Mucosa of rectum (tissue), 2 donors: ENCODE measurements around the gene MS4A14.
A peak's percentile ranks its signal among the peaks of the same experiment; 100 is the strongest.

Experiments used
- H3K27ac ChIP-seq, 2 donors: one replicate each; pipeline ENCODE4 v1.7.0; 2013; ENCODE audit warnings: inconsistent platforms in 2 of 2, low read depth in 2 of 2, low read length in 2 of 2
- H3K27me3 ChIP-seq, 2 donors: one replicate each; pipeline ENCODE4 v1.7.0; 2013; ENCODE audit warnings: low read length in 2 of 2; ENCODE audit not compliant: control insufficient read depth in 2 of 2, insufficient read depth in 2 of 2
- H3K36me3 ChIP-seq, 2 donors: one replicate each; pipeline ENCODE4 v1.7.0; 2013; ENCODE audit warnings: low read length in 2 of 2; ENCODE audit not compliant: control insufficient read depth in 2 of 2, insufficient read depth in 2 of 2
- H3K4me1 ChIP-seq, 2 donors: one replicate each; pipeline ENCODE4 v1.7.0; 2013; ENCODE audit warnings: low read length in 2 of 2, mild to moderate bottlenecking in 1 of 2; ENCODE audit not compliant: control insufficient read depth in 2 of 2, insufficient read depth in 2 of 2
- H3K4me3 ChIP-seq, 2 donors: one replicate each; pipeline ENCODE4 v1.7.0; 2013; ENCODE audit warnings: low read length in 2 of 2
- H3K9ac ChIP-seq, 2 donors: one replicate each; pipeline ENCODE4 v1.7.0; 2013; ENCODE audit warnings: low read length in 2 of 2, low read depth in 1 of 2, mild to moderate bottlenecking in 1 of 2
- H3K9me3 ChIP-seq, 2 donors: one replicate each; pipeline ENCODE4 v1.7.0; 2013; ENCODE audit warnings: low read length in 2 of 2; ENCODE audit not compliant: control insufficient read depth in 2 of 2
- donor health status: healthy.
- donor health status: Normal muscosa, but diverticular disease.

The MS4A14 gene

DNA sequence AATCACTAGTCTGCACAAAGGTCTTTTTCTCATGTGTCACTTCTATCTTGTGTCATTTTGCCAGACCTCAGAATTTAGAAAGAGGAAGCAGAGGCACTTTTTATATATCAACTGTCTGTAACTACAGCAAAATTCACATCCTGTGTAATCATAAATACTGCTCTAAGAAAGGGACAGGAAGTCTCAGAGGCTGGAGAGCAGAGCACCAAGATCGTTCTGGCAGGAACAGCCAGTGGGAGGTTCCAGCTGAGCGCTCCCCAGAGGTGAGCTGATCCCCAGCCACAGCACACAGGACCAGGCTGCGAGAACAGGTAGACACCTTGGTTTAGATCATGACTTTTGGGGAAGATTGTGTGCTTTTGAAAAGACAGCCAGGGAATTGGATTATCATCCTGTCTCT, 17.9 kb upstream of the MS4A14 start, which contains the start of gene MS4A7:
Gene MS4A7, plus strand, starts transcription at position 179 of the 400 bp plus-strand sequence. CDS start 4,610 bp downstream, outside the sequence.
- Histone ChIP-seq H3K4me1 (no peaks in the 10 kb centered on the region), H3K4me3 (peak within 1 kb of the TSS in 1 of 2 donors; percentile 50), H3K9me3 (no peaks in the 10 kb centered on the region), H3K27ac (peak within 1 kb of the TSS; percentile 41 to 46), H3K36me3 (no peaks in the 10 kb centered on the region), H3K9ac (no peak within 1 kb of the TSS), H3K27me3 (peaks cover 0 to 3% of the 10 kb centered on the region in 2 donors)

- no peaks in the 10 kb centered on the region for H3K27me3 ChIP-seq
- H3K4me3 ChIP-seq, result no peak overlapping the region
- H3K9me3 ChIP-seq, result no peaks in the 10 kb centered on the region
- peak overlapping the region in 1 of 2 donors; percentile 49 for H3K27ac ChIP-seq
- no peaks in the 10 kb centered on the region for H3K4me1 ChIP-seq
- H3K9ac ChIP-seq, result no peak overlapping the region
- H3K36me3 ChIP-seq, result no peaks in the 10 kb centered on the region
Observed at GRCh38 chr11:60389279-60389910, 6.9 kb upstream of the MS4A14 start.

DNA sequence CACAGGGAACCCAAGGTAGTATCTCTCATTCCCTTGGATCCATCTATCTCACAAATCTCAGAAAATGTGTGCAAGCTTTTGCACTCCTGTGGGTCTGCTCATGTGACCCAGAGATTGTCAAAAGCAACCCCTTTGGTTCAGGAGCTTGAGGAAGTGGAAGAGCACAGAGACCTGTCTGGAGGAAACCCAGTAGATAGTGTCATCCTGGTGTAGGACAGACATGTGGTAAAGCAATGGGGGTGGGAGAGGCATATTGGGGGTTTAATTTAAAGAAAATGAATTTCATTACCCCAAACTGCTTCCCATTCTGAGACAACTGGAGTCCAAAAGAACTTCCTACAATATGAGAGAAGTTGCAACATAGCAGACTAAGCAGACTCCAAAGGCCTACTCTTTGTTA, 5.8 kb upstream of the MS4A14 start:
- Histone ChIP-seq H3K9ac (no peak overlapping the region), H3K9me3 (no peaks in the 10 kb centered on the region)

GRCh38 chr11:60392361-60392760, 3.9 kb upstream of the MS4A14 start:
- H3K36me3 ChIP-seq, result no peaks in the 10 kb centered on the region
- H3K4me3 ChIP-seq, result no peak overlapping the region
- H3K9ac ChIP-seq, result no peak overlapping the region
- no peaks in the 10 kb centered on the region for H3K27me3 ChIP-seq
- no peaks in the 10 kb centered on the region for H3K9me3 ChIP-seq
- H3K27ac ChIP-seq, result no peak overlapping the region
- no peaks in the 10 kb centered on the region for H3K4me1 ChIP-seq

More for the DNA sequence above, 5.8 kb upstream of the MS4A14 start:
- Histone ChIP-seq H3K4me1 (no peaks in the 10 kb centered on the region), H3K4me3 (no peak overlapping the region), H3K27me3 (no peaks in the 10 kb centered on the region), H3K36me3 (no peaks in the 10 kb centered on the region), H3K27ac (no peak overlapping the region)

- H3K27ac ChIP-seq, result no peak overlapping the region
- no peaks in the 10 kb centered on the region for H3K27me3 ChIP-seq
- no peaks in the 10 kb centered on the region for H3K36me3 ChIP-seq
- H3K9ac ChIP-seq, result no peak overlapping the region
- H3K9me3 ChIP-seq, result no peaks in the 10 kb centered on the region
- no peak overlapping the region for H3K4me3 ChIP-seq
- H3K4me1 ChIP-seq, result no peaks in the 10 kb centered on the region
Observed at GRCh38 chr11:60393016-60393415, 3.2 kb upstream of the MS4A14 start.

- no peak overlapping the region for H3K9ac ChIP-seq
Observed at GRCh38 chr11:60394666-60395380, 1.4 kb upstream of the MS4A14 start.

GRCh38 chr11:60396799-60397198, 540 bp downstream of the MS4A14 start:
- Histone ChIP-seq H3K27me3 (no peaks in the 10 kb centered on the region), H3K36me3 (no peaks in the 10 kb centered on the region), H3K4me3 (no peak overlapping the region), H3K9me3 (no peaks in the 10 kb centered on the region), H3K9ac (no peak overlapping the region), H3K4me1 (no peaks in the 10 kb centered on the region), H3K27ac (no peak overlapping the region)

More at GRCh38 chr11:60394666-60395380, 1.4 kb upstream of the MS4A14 start:
- H3K4me3 ChIP-seq, result no peak overlapping the region
- H3K27me3 ChIP-seq, result no peaks in the 10 kb centered on the region
- no peak overlapping the region for H3K27ac ChIP-seq
- H3K36me3 ChIP-seq, result no peaks in the 10 kb centered on the region
- H3K4me1 ChIP-seq, result no peaks in the 10 kb centered on the region
- H3K9me3 ChIP-seq, result no peaks in the 10 kb centered on the region

DNA sequence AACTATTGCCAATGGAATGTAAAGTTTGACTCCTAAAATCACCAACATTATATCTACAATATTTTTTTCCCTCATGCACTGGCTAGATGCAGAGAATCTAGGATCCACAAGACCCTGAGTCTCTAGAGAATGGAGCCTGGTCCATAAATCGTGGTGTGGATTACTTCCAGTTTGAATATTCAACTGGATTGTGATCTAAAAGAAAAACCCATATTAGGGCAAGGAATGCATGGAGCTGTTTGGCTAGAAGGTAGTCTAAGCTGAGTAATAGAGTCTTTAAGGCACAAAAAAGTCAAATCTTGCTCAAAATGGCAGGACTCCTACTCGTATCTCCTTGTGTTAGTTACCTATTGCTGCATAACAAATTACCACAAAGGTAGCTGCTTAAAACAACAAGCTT, 23.8 kb downstream of the MS4A14 start:
- Histone ChIP-seq H3K9me3 (no peaks in the 10 kb centered on the region), H3K9ac (no peak overlapping the region), H3K4me1 (no peaks in the 10 kb centered on the region), H3K27me3 (no peaks in the 10 kb centered on the region), H3K4me3 (no peak overlapping the region), H3K36me3 (no peaks in the 10 kb centered on the region), H3K27ac (no peak overlapping the region)

- H3K4me1 ChIP-seq, result no peaks in the 10 kb centered on the region
- H3K36me3 ChIP-seq, result no peaks in the 10 kb centered on the region
- H3K9me3 ChIP-seq, result no peaks in the 10 kb centered on the region
- H3K27me3 ChIP-seq, result no peaks in the 10 kb centered on the region
- no peak overlapping the region for H3K4me3 ChIP-seq
- no peak overlapping the region for H3K27ac ChIP-seq
- H3K9ac ChIP-seq, result no peak overlapping the region
Observed at GRCh38 chr11:60422609-60423008, 26.4 kb downstream of the MS4A14 start.

DNA sequence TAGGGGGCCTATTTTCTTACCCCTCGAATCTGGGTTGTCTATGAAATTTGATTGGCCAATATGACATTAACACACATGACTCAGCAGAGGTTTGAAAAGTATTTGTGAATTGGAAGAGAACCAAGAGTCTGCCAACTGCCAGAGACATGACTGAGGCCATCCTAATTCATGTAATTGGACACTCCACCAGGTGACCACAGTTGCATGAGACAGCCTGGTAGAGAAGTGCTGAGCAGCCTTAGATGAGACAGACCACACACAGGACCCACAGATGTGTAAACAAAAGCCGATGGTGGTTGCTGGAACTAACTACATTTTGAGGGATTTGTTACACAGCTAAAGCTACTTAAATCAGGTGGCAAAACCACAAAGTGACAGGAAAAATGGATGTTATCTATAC, 32.3 kb downstream of the MS4A14 start:
- Histone ChIP-seq H3K4me3 (no peak overlapping the region), H3K9me3 (no peaks in the 10 kb centered on the region), H3K27ac (no peak overlapping the region)

More for the DNA sequence above, 32.3 kb downstream of the MS4A14 start:
- H3K27me3 ChIP-seq, result peaks cover 0 to 7% of the 10 kb centered on the region in 2 donors
- H3K9ac ChIP-seq, result no peak overlapping the region
- no peaks in the 10 kb centered on the region for H3K36me3 ChIP-seq
- no peaks in the 10 kb centered on the region for H3K4me1 ChIP-seq
